22Rv1 (cell line): ENCODE measurements around the gene GPR83.
A peak's percentile ranks its signal among the peaks of the same experiment; 100 is the strongest.

Source experiments
- H3K27ac ChIP-seq: fragments of 450-650 bp; 2 replicates; pipeline ENCODE4 v1.5.1; 2017
- ZFX ChIP-seq: fragments of 450-650 bp; IDR thresholded peaks from 2 replicates; pipeline ENCODE4 v1.6.1; 2017; ENCODE audit warnings: antibody characterized with exemption, borderline replicate concordance
- TF ChIP-seq, protein P1 (sequence below): fragments of 450-650 bp; IDR thresholded peaks from 2 replicates; pipeline ENCODE4 v1.5.1; 2017; ENCODE audit warnings: mild to moderate bottlenecking

GPR83 gene

DNA sequence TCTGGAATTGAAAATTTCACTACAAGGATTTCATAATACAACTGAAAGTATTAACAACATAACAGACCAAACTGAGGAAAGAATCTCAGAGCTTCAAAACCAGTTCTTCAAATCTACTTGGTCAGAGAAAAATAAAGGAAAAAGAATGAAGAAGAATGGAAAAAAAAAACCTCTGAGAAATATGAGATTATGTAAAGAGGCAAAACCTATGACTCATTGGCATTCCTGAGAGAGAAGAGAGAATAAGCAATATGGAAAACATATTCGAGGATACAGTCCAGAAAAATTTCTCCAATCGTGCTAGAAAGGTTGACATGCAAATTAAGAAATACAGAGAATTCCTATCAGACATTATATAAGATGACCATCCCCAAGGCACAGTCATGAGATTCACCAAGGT lies 23.4 kb upstream of the GPR83 start:
- no peak for TF ChIP-seq ZFX
- TF ChIP-seq, protein P1, sequence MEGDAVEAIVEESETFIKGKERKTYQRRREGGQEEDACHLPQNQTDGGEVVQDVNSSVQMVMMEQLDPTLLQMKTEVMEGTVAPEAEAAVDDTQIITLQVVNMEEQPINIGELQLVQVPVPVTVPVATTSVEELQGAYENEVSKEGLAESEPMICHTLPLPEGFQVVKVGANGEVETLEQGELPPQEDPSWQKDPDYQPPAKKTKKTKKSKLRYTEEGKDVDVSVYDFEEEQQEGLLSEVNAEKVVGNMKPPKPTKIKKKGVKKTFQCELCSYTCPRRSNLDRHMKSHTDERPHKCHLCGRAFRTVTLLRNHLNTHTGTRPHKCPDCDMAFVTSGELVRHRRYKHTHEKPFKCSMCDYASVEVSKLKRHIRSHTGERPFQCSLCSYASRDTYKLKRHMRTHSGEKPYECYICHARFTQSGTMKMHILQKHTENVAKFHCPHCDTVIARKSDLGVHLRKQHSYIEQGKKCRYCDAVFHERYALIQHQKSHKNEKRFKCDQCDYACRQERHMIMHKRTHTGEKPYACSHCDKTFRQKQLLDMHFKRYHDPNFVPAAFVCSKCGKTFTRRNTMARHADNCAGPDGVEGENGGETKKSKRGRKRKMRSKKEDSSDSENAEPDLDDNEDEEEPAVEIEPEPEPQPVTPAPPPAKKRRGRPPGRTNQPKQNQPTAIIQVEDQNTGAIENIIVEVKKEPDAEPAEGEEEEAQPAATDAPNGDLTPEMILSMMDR = no peak
- H3K27ac ChIP-seq = no peak overlapping the region

DNA sequence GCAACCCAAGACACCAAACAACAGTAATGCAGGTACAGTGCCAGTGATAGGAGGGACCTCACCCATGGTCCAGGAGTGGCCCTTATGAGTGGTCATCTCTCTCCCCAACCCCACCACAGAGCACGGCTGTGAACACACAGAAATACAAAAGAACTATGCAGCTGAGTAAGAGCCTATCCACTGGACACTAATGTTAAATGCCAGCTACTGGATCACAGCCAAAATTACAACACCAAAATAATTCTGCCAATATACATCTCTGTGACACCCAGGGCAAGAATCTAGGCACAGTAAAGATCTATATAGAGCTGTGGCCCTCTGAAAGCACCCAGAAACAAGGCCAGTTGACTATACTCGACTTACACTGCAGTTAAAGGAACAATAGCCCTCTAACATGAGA lies 22.8 kb upstream of the GPR83 start:
- TF ChIP-seq ZFX = no peak
- TF ChIP-seq, protein P1 = no peak
- no peak overlapping the region for H3K27ac ChIP-seq

DNA sequence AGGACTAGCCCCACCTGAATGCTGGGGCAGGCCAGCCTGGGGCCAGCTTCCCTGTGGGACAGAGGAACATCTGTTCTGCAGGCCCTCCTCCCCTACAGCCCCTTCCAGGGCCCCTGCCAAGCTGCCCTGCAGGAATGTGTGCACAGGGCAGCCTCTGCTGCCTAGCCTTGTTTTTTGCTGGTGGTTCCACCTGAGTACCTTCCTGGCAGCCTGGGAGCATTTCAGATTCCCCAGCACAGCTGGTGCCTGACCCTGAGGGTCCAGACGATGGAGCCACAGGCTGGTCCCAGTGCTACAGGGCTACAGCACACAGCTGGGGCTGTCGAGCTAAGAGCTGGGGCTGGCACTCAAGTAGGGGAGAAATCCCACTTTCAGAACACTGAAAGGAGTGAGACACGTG lies 22.3 kb upstream of the GPR83 start:
- TF ChIP-seq, protein P1 = no peak
- TF ChIP-seq ZFX = no peak
- H3K27ac ChIP-seq = no peak overlapping the region

DNA sequence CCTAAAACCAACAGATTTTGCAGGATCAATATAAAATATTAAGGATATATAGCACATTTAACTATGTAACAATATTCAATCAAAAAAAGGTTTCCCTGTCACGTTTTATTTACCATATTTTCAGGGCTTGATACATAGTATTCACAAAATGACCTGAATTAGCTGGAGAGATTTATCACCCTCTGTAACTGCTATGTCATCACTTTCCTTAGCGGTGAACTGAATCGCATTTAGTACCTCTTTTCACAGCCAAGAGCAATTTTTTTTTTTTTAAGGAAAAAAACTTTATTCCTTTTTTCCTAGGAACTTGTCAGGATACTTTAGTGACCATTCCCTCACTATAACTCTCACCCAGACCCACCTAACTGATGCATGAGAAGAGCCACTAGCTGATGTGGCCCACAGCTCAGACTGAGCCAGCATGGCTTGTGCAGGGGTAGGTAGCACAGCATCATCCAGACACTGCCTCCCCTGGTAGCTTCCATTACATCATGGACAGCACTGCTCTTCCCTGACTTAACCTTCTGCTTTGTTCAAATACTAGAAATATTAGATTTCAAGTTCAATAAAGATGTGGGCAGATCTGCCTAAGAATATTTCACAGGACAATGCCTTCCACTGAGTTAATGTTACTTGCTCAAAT lies 17.0 kb upstream of the GPR83 start:
- H3K27ac ChIP-seq = no peak overlapping the region
- TF ChIP-seq ZFX = no peak
- TF ChIP-seq, protein P1 = no peak

DNA sequence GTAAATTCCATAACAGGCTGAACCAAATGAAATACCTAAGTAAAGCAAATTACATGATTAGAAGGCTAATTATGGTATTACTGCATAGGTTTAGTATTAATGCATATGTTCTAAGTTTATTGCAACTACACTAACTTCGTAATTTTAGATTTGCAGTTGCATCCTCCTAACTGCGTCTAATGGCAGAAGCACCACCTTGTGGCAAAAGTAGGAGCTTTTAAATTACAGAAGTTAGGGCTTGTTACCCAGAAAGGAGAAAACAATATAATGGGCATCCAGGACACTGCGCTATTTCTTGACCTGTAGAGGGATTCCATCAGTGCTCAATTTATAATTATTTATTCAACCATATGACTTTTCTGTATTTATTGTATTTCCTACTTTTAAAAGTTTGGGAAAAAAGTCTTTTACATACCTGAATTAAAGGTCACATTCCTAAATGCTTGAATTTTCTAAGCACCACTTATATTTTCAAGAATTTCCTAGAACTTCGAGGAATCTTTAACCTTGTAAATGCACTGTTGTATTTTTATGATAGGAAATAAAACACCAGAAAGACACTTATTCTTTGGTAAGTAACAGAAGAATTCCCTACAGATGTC lies 16.3 kb upstream of the GPR83 start:
- no peak overlapping the region for H3K27ac ChIP-seq
- TF ChIP-seq, protein P1 = peak; percentile 54
- TF ChIP-seq ZFX = no peak

DNA sequence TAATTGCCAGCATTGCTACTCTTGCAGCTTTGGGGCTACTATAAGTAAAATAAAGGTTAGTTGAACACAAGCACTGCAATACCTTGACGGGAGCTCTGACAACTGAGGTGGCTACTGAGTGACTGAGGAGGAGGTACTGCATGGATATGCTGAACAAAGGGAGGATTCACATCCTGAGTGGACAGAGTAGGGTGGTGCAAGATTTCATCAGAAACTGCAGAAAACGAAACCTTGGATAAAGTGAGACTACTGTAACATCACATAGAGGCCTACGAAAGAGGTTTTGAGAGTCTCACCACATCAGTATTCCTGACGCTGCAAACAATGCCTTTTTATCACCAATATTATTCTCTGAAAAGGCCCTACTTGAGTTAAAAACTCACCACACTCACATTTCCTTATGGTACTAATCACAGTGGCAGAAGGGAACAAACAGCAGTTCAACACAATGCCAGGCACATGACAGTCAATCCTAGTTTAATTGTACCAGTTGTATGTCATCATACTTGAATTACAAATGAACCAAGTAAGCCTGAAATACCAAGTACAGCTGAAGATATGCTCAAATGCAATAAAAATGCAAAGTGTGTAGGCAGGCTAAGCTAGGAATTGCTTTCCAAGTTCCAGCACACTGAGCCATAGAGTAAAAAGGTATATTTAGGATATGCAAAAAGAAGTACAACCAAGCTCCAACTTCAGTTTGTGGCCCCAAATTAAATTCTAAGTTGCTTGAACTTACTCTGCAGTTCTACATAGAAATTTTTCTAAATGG lies 4.0 kb upstream of the GPR83 start:
- H3K27ac ChIP-seq = no peak overlapping the region
- TF ChIP-seq, protein P1 = no peak
- TF ChIP-seq ZFX = no peak

DNA sequence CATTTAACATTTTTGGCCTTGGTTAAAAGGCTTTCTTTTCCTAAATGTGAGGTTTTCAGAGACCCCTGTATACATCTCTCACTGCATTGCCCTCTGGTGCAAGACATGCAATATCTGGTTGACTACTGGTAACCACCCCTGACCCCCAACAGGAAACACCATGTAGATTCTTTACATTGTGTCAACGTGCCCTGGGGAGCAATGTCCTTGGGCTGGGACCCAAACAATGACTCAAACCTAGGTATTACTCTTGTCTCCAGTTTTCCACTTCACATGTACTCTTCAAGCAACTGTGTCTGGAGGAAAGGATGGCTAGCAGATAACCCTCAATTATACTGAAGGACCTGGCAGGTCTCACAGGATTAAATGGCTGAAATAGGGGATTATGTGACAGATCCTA lies 1.1 kb upstream of the GPR83 start:
- TF ChIP-seq, protein P1 = no peak
- no peak for TF ChIP-seq ZFX
- no peak overlapping the region for H3K27ac ChIP-seq
